ENCODE data around the gene FUZ. TPM values are rescaled to one million over a fixed set of nuclear protein-coding genes. Genes with fewer than 3 reads are reported as not detected.

Gene FUZ
- total and polyA plus RNA-seq, 2 experiments from 2014 or later, result 11.7 to 21.1 TPM

GRCh38 chr19:49801401-49801888 lies 11.6 kb downstream of the FUZ start:
- no peaks in the 10 kb centered on the region for H3K9me2 ChIP-seq (ENCODE audit: insufficient read depth)
- in situ Hi-C loops (cut with MboI), result no loop called here
- H3K27ac ChIP-seq, result no peak overlapping the region
- no peaks in the 10 kb centered on the region for H3K27me3 ChIP-seq (replicated peaks; ENCODE audit: insufficient read depth)
- no peak overlapping the region for H3K4me2 ChIP-seq (ENCODE audit: unreplicated experiment)
- WGBS, 2 experiments (ENCODE audit: low coverage in 1 of 2, low lambda C conversion rate in 2 of 2, missing lambda C conversion rate in 2 of 2), result 46 to 48% methylated on average over 19 to 32 of the region's 32 CpGs
- H3K36me3 ChIP-seq (ENCODE audit: low read depth), result peaks cover 21% of the 10 kb centered on the region; the same call in 1 of the 2 replicates
- no peaks in the 10 kb centered on the region for H3K4me1 ChIP-seq (ENCODE audit: insufficient read depth)
- H3K79me2 ChIP-seq (ENCODE audit: insufficient read depth), result no peaks in the 10 kb centered on the region
- no peak overlapping the region for H2AFZ ChIP-seq
- DNase-seq, result no peak
- no peaks in the 10 kb centered on the region for H3K9me3 ChIP-seq (ENCODE audit: low read depth)
- 0 out of 2 replicates have a peak overlapping the region, but pooled peaks have one; percentile 31 for H3K9ac ChIP-seq
- H4K20me1 ChIP-seq (ENCODE audit: insufficient read depth), result no peaks in the 10 kb centered on the region
- no peak for TF ChIP-seq EZH2phosphoT487 (IDR thresholded peaks at IDR 0.05; ENCODE audit: insufficient read depth, low read depth)
- TF ChIP-seq EZH2 (IDR thresholded peaks at IDR 0.05; ENCODE audit: insufficient read depth, poor library complexity, severe bottlenecking), result no peak
- H3F3A ChIP-seq (ENCODE audit: insufficient read depth), result no peaks in the 10 kb centered on the region
- peak overlapping the region; percentile 42; the same call in 1 of the 2 replicates for H3K4me3 ChIP-seq

- Histone ChIP-seq H3K27ac (no peak overlapping the region), H3K4me2 (ENCODE audit: unreplicated experiment) (no peak overlapping the region), H3K4me3 (no peak overlapping the region), H3K9ac (no peak overlapping the region), H3K79me2 (ENCODE audit: insufficient read depth) (no peaks in the 10 kb centered on the region), H3K9me2 (ENCODE audit: insufficient read depth) (no peaks in the 10 kb centered on the region), H4K20me1 (ENCODE audit: insufficient read depth) (no peaks in the 10 kb centered on the region), H3K36me3 (ENCODE audit: low read depth) (peaks cover 23% of the 10 kb centered on the region; the same call in 1 of the 2 replicates), H3F3A (ENCODE audit: insufficient read depth) (no peaks in the 10 kb centered on the region), H3K9me3 (ENCODE audit: low read depth) (no peaks in the 10 kb centered on the region), H3K27me3 (replicated peaks; ENCODE audit: insufficient read depth) (no peaks in the 10 kb centered on the region), H3K4me1 (ENCODE audit: insufficient read depth) (no peaks in the 10 kb centered on the region), H2AFZ (no peak overlapping the region)
- in situ Hi-C loops (cut with MboI), result no loop called here
- TF ChIP-seq EZH2 (IDR thresholded peaks at IDR 0.05; ENCODE audit: insufficient read depth, poor library complexity, severe bottlenecking) (no peak), EZH2phosphoT487 (IDR thresholded peaks at IDR 0.05; ENCODE audit: insufficient read depth, low read depth) (no peak)
- 88 to 92% methylated on average over 8 to 9 of the region's 10 CpGs for WGBS, 2 experiments (ENCODE audit: low coverage in 1 of 2, low lambda C conversion rate in 2 of 2, missing lambda C conversion rate in 2 of 2)
- no peak for DNase-seq
These were observed 12.3 kb downstream of the FUZ start for GRCh38 chr19:49800771-49801170.

GRCh38 chr19:49799798-49800376 lies 13.2 kb downstream of the FUZ start:
- H3K4me1 ChIP-seq (ENCODE audit: insufficient read depth), result no peaks in the 10 kb centered on the region
- H3K4me3 ChIP-seq, result no peak overlapping the region
- WGBS, 2 experiments (ENCODE audit: low coverage in 1 of 2, low lambda C conversion rate in 2 of 2, missing lambda C conversion rate in 2 of 2), result 92 to 93% methylated on average over 22 to 25 of the region's 25 CpGs
- H3K79me2 ChIP-seq (ENCODE audit: insufficient read depth), result no peaks in the 10 kb centered on the region
- no peaks in the 10 kb centered on the region for H3F3A ChIP-seq (ENCODE audit: insufficient read depth)
- no peak overlapping the region for H3K27ac ChIP-seq
- H3K9ac ChIP-seq, result no peak overlapping the region
- H3K36me3 ChIP-seq (ENCODE audit: low read depth), result peaks cover 25% of the 10 kb centered on the region; the same call in 1 of the 2 replicates
- DNase-seq, result no peak
- no peak overlapping the region for H3K4me2 ChIP-seq (ENCODE audit: unreplicated experiment)
- no peaks in the 10 kb centered on the region for H3K27me3 ChIP-seq (replicated peaks; ENCODE audit: insufficient read depth)
- no peak overlapping the region for H2AFZ ChIP-seq
- H3K9me2 ChIP-seq (ENCODE audit: insufficient read depth), result no peaks in the 10 kb centered on the region
- H3K9me3 ChIP-seq (ENCODE audit: low read depth), result no peaks in the 10 kb centered on the region
- in situ Hi-C loops (cut with MboI), result no loop called here
- no peaks in the 10 kb centered on the region for H4K20me1 ChIP-seq (ENCODE audit: insufficient read depth)
- TF ChIP-seq EZH2 (IDR thresholded peaks at IDR 0.05; ENCODE audit: insufficient read depth, poor library complexity, severe bottlenecking), result no peak
- TF ChIP-seq EZH2phosphoT487 (IDR thresholded peaks at IDR 0.05; ENCODE audit: insufficient read depth, low read depth), result no peak

GRCh38 chr19:49799271-49799797 lies 13.8 kb downstream of the FUZ start:
- Histone ChIP-seq H3K9ac (no peak overlapping the region), H3K4me3 (no peak overlapping the region), H3K4me2 (ENCODE audit: unreplicated experiment) (no peak overlapping the region), H3F3A (ENCODE audit: insufficient read depth) (no peaks in the 10 kb centered on the region), H4K20me1 (ENCODE audit: insufficient read depth) (no peaks in the 10 kb centered on the region), H3K9me3 (ENCODE audit: low read depth) (no peaks in the 10 kb centered on the region), H2AFZ (no peak overlapping the region), H3K9me2 (ENCODE audit: insufficient read depth) (no peaks in the 10 kb centered on the region), H3K36me3 (ENCODE audit: low read depth) (peaks cover 25% of the 10 kb centered on the region; the same call in 1 of the 2 replicates), H3K27me3 (replicated peaks; ENCODE audit: insufficient read depth) (no peaks in the 10 kb centered on the region), H3K27ac (no peak overlapping the region), H3K79me2 (ENCODE audit: insufficient read depth) (no peaks in the 10 kb centered on the region), H3K4me1 (ENCODE audit: insufficient read depth) (no peaks in the 10 kb centered on the region)
- TF ChIP-seq EZH2 (IDR thresholded peaks at IDR 0.05; ENCODE audit: insufficient read depth, poor library complexity, severe bottlenecking), result no peak
- TF ChIP-seq EZH2phosphoT487 (IDR thresholded peaks at IDR 0.05; ENCODE audit: insufficient read depth, low read depth), result no peak
- WGBS, 2 experiments (ENCODE audit: low coverage in 1 of 2, low lambda C conversion rate in 2 of 2, missing lambda C conversion rate in 2 of 2), result 85 to 88% methylated on average over 20 to 28 of the region's 28 CpGs
- DNase-seq, result no peak
- in situ Hi-C loops (cut with MboI), result no loop called here

All from GM23248 (cell line).